Measurements from ENCODE around the gene C16orf89. TPM values are rescaled to one million over a fixed set of nuclear protein-coding genes. Genes with fewer than 3 reads are reported as not detected.

The C16orf89 gene
- total RNA-seq, 1 experiment from 2014 or later = 0.49 TPM

- TF ChIP-seq REST (IDR thresholded peaks at IDR 0.05; ENCODE audit: low read depth) = no peak
- no peak for TF ChIP-seq EGR1 (IDR thresholded peaks at IDR 0.05; ENCODE audit: low read depth)
- no peak for TF ChIP-seq SRF (IDR thresholded peaks at IDR 0.05; ENCODE audit: low read depth)
- no peak for TF ChIP-seq ZFX (IDR thresholded peaks at IDR 0.05)
- no peak for TF ChIP-seq FOSL1 (IDR thresholded peaks at IDR 0.05; ENCODE audit: low read depth)
- TF ChIP-seq, protein P1, sequence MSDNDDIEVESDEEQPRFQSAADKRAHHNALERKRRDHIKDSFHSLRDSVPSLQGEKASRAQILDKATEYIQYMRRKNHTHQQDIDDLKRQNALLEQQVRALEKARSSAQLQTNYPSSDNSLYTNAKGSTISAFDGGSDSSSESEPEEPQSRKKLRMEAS (IDR thresholded peaks at IDR 0.05) = no peak
- TF ChIP-seq YY1 (IDR thresholded peaks at IDR 0.05; ENCODE audit: extremely low read depth, insufficient replicate concordance, low read depth, low read length) = no peak
- no peak for TF ChIP-seq CBX3 (IDR thresholded peaks at IDR 0.05; ENCODE audit: low read depth)
- no peak for TF ChIP-seq TCF7L2 (IDR thresholded peaks at IDR 0.05; ENCODE audit: borderline replicate concordance, extremely low read depth, insufficient read depth, insufficient read length)
- TF ChIP-seq CEBPB (IDR thresholded peaks at IDR 0.05; ENCODE audit: low read depth) = no peak
- TF ChIP-seq EZH2phosphoT487 (IDR thresholded peaks at IDR 0.05; ENCODE audit: borderline replicate concordance) = no peak
These were observed 29.9 kb downstream of the C16orf89 start (continued) for GRCh38 chr16:5035909-5036227.

DNA sequence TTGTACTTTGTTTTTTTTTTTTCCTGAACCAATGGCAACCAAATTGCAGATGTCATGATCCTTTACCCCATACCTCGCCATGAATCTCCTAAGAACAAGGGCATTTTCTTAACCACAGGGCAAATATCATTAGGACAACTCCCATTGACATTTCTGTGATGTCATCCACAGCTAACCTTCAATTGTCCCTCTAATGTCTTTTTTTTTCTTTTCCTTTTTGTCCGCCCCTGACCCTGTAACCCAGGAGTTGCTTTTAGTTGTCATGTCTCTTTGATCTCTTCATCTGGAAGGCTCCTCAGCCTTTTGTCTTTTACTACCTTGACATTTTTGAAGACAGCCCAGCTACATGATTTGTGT, 31.6 kb downstream of the C16orf89 start:
- CTCF ChIA-PET = no interaction called here
- peak overlapping the region; percentile 81 for H3K9ac ChIP-seq (ENCODE audit: low read length)
- H2AFZ ChIP-seq (ENCODE audit: low read depth, low read length, poor library complexity, severe bottlenecking) = peak overlapping the region; percentile 90
- H3K79me2 ChIP-seq (ENCODE audit: insufficient read depth, low read length) = 0 out of 2 replicates have a peak, but pooled peaks cover 6% of the 10 kb centered on the region
- no peak for ATAC-seq
- no peaks in the 10 kb centered on the region for H3K9me2 ChIP-seq (ENCODE audit: insufficient read depth)
- intact Hi-C loops (cut with micrococcal nuclease) = no loop called here
- H4K20me1 ChIP-seq (ENCODE audit: insufficient read depth) = no peaks in the 10 kb centered on the region
- H3K4me3 ChIP-seq (replicated peaks in 1 of 2; ENCODE audit: low read depth in 1 of 2, low read length in 2 of 2) = peak overlapping the region; percentile 74 to 94
- H3K4me2 ChIP-seq (ENCODE audit: low read length) = peak overlapping the region; percentile 97
- no peak for DNase-seq (ENCODE audit: low read depth, low spot score)
- H3K4me1 ChIP-seq (ENCODE audit: control insufficient read depth in 1 of 2, insufficient read depth in 2 of 2, low read length in 2 of 2) = peaks cover 10 to 27% of the 10 kb centered on the region in 2 experiments; a peak in 3 of 4 replicates
- no peaks in the 10 kb centered on the region for H3K9me3 ChIP-seq (ENCODE audit: control insufficient read depth in 1 of 2, insufficient read depth in 1 of 2, low read depth in 1 of 2, low read length in 2 of 2)
- POLR2A ChIA-PET = interaction anchor here (0.9 kb wide), 1 partner anchor 27 kb away, joined by 4 read pairs; no protein-coding TSS in a partner anchor
- TSS peak; percentile 91 for BruUV-seq (replicated peaks)
- H3K27me3 ChIP-seq (ENCODE audit: insufficient read depth, low read length) = no peaks in the 10 kb centered on the region
- H3K27ac ChIP-seq (ENCODE audit: low read depth, low read length) = peak overlapping the region; percentile 70
- RAD21 ChIA-PET (ENCODE audit: low non-redundant PET in 1 of 2, low total read pairs in 2 of 2, uncharacterized antibody in 2 of 2, unreplicated experiment in 2 of 2) = no interaction called here
- H3K36me3 ChIP-seq (ENCODE audit: control insufficient read depth in 1 of 2, insufficient read depth in 2 of 2, low read length in 2 of 2) = no peaks in the 10 kb centered on the region
- TF ChIP-seq, protein P1 (IDR thresholded peaks at IDR 0.05) = no peak
- no peak for TF ChIP-seq JUND (IDR thresholded peaks at IDR 0.05)
- TF ChIP-seq POLR2AphosphoS5 (IDR thresholded peaks at IDR 0.05; ENCODE audit: low read depth, low read length) = no peak
- no peak for TF ChIP-seq SP1 (IDR thresholded peaks at IDR 0.05; ENCODE audit: low read depth)
- TF ChIP-seq ELF1 (IDR thresholded peaks at IDR 0.05; ENCODE audit: borderline replicate concordance, low read depth) = no peak
- TF ChIP-seq, protein P2, sequence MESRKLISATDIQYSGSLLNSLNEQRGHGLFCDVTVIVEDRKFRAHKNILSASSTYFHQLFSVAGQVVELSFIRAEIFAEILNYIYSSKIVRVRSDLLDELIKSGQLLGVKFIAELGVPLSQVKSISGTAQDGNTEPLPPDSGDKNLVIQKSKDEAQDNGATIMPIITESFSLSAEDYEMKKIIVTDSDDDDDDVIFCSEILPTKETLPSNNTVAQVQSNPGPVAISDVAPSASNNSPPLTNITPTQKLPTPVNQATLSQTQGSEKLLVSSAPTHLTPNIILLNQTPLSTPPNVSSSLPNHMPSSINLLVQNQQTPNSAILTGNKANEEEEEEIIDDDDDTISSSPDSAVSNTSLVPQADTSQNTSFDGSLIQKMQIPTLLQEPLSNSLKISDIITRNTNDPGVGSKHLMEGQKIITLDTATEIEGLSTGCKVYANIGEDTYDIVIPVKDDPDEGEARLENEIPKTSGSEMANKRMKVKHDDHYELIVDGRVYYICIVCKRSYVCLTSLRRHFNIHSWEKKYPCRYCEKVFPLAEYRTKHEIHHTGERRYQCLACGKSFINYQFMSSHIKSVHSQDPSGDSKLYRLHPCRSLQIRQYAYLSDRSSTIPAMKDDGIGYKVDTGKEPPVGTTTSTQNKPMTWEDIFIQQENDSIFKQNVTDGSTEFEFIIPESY (IDR thresholded peaks at IDR 0.05; ENCODE audit: extremely low read depth, insufficient replicate concordance, low read length) = no peak
- TF ChIP-seq ZFX (IDR thresholded peaks at IDR 0.05) = no peak
- no peak for TF ChIP-seq SIN3A (IDR thresholded peaks at IDR 0.05; ENCODE audit: low read depth)
- no peak for TF ChIP-seq TCF7L2 (IDR thresholded peaks at IDR 0.05; ENCODE audit: borderline replicate concordance, extremely low read depth, insufficient read depth, insufficient read length)
- TF ChIP-seq RAD21 (IDR thresholded peaks at IDR 0.05; ENCODE audit: low read depth) = no peak
- no peak for TF ChIP-seq EZH2phosphoT487 (IDR thresholded peaks at IDR 0.05; ENCODE audit: borderline replicate concordance)
- TF ChIP-seq CEBPB (IDR thresholded peaks at IDR 0.05; ENCODE audit: low read depth) = no peak
- TF ChIP-seq POLR2A (IDR thresholded peaks at IDR 0.05; ENCODE audit: borderline replicate concordance, extremely low read depth, insufficient read depth, insufficient read length) = no peak
